NCI-H345 (cell line): ENCODE measurements around the gene TAF7L.

Experiments
- DNase-seq: peaks from one replicate; lab custom pipeline; 2025; lab: John Stamatoyannopoulos, UW

Gene TAF7L

GRCh38 chrX:101220662-101221260 lies 70.4 kb downstream of the TAF7L start:
- DNase-seq = no peak

GRCh38 chrX:101219864-101220346 lies 71.2 kb downstream of the TAF7L start:
- DNase-seq = no peak

DNA sequence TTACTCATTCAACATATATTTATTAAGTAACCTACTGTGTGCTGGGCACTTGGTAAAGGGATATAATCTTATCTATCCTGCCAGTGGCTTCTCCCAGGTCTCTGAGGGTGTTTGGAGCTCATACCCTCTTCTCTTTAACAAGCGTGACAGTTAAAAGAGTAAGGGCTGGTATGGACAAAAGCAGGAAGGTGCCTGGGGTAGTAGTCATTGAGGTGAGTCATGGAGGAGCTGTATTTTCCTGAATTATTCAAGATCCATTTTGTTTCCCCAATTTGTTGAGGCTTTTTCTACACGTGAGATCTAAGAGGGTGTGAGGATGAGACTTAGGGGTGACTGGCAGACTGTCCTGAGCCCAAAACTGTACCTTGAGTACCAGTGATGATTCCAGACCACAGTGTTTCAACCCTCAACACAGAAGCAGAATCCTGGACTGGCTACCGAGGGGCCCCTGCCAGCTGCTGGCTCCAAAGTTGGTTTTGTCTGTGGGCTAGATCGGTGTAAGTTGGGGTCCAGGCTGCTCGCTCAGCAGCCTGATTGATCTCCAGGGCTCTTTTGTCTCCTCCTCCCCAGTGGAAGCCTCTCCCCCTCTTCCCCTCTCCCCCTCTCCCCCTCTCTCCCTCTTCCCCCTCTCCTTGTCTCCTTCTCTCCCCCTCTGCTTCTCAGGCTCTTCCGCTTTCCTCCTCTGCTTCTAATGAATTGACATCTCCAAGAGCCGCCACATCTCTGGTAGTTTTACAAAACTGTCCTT lies 71.8 kb downstream of the TAF7L start, which contains the start of gene DRP2:
DRP2 (plus strand) TSS at position 671 of the 748 bp plus-strand sequence. CDS start 11,862 bp downstream, outside the sequence.
- DNase-seq = no peak
